Epithelial cell of proximal tubule (primary cell): ENCODE data around the gene SP4. TPM values are rescaled to one million over a fixed set of nuclear protein-coding genes. Genes with fewer than 3 reads are reported as not detected.

Experiments used
- DNase-seq: peaks from one replicate; pipeline ENCODE4 v3.0.0-alpha.2; 2011; ENCODE audit warnings: low read depth
- H3K4me3 ChIP-seq: 2 replicates; pipeline ENCODE4 v1.5.1; 2011; ENCODE audit warnings: low read depth, mild to moderate bottlenecking, low read length
- total RNA-seq: library from RNA; depleted of rRNA; stranded (reverse); fragments of >200 nt; gene quantifications from 2 replicates; pipeline ENCODE4 v1.2.3, GENCODE V29; 2015
- TF ChIP-seq, protein P1 (sequence below): conservative IDR thresholded peaks from 2 replicates; pipeline ENCODE4 v1.5.1; 2012; ENCODE audit warnings: low read depth, mild to moderate bottlenecking, low read length

Gene SP4
- total RNA-seq, 1 donor from 2014 or later: 3.3 TPM

DNA sequence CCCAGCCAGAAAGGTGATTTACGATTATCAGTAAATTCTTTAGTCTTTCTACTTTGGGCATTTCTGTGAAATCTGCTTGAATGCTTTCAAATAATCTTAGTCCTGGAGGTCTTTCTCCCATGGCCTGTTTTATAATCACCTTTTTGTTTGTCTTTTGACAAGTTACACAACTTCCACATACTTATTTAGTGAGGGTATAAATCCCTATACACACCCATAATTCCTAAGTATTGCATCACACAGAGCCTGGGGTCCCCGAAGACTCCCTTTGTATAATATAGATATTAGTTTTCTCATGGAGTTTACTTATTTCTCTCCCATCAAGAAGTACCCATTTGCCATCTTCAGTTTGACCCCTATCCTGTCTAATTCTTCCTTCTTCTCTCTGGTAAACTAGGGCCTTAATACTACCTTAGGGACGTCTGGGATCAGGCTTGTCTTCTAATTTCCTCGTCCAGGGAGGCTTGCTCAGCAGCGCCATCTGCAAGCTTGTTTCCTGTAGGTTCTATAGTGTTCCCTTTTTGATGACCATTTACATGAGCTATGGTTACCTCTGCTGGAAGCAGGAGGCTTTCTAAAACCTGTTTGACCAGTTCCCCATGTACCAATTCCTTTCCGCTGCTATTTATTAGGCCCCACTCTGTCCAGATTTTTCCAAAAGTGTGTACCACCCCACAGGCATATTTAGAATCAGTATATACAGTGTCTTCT is 123.1 kb downstream of the SP4 start:
- TF ChIP-seq, protein P1, sequence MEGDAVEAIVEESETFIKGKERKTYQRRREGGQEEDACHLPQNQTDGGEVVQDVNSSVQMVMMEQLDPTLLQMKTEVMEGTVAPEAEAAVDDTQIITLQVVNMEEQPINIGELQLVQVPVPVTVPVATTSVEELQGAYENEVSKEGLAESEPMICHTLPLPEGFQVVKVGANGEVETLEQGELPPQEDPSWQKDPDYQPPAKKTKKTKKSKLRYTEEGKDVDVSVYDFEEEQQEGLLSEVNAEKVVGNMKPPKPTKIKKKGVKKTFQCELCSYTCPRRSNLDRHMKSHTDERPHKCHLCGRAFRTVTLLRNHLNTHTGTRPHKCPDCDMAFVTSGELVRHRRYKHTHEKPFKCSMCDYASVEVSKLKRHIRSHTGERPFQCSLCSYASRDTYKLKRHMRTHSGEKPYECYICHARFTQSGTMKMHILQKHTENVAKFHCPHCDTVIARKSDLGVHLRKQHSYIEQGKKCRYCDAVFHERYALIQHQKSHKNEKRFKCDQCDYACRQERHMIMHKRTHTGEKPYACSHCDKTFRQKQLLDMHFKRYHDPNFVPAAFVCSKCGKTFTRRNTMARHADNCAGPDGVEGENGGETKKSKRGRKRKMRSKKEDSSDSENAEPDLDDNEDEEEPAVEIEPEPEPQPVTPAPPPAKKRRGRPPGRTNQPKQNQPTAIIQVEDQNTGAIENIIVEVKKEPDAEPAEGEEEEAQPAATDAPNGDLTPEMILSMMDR: no peak
- no peak for DNase-seq
- H3K4me3 ChIP-seq: no peak overlapping the region

DNA sequence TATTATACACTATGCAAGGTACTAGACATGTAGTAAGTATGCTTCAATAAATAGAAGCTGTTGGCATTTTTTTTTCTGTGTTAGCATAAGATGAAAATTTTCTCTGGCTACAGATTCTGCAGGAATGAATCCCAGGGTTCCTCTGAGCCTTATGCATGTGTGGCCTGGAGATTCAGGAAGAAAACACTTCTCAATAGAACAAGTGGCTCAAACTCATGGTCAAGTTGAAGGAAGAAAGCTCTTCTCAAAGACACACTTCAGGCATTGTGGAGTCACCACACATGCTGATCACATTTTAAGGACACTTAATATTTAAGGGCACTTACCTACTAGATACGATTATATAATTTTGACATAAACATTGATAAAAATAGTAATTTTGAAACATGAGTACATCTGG is 134.5 kb downstream of the SP4 start:
- no peak overlapping the region for H3K4me3 ChIP-seq
- TF ChIP-seq, protein P1: no peak
- DNase-seq: no peak

Other genes with a start within 250 kb of the SP4 start
- gene DNAH11, start 115.0 kb downstream of the SP4 start, total RNA-seq: 0.07 and 2.8 TPM in 2 replicates